CD4-positive, alpha-beta T cell (primary cell): ENCODE measurements around the gene NCKIPSD. TPM values are rescaled to one million over a fixed set of nuclear protein-coding genes. Genes with fewer than 3 reads are reported as not detected.

Source experiments
- ATAC-seq: fragments of 200-7000 bp; cut with Tn5 transposase; one replicate; pipeline ENCODE4 v1.10.0; 2022; ENCODE audit warnings: mild to moderate bottlenecking; ENCODE audit not compliant: poor library complexity
- CTCF ChIA-PET: fragments of 350-600 bp; sonication (Branson Sonifier 250); formaldehyde crosslinking; loops from one replicate; lab custom pipeline; 2021; ENCODE audit warnings: antibody characterized with exemption, inconsistent platforms; lab: Charles Lee
- POLR2A ChIA-PET: fragments of 350-600 bp; sonication (Branson Sonifier 250); formaldehyde crosslinking; loops from one replicate; lab custom pipeline; 2021; ENCODE audit warnings: antibody characterized with exemption, inconsistent platforms; lab: Charles Lee
- DNase-seq, 14 experiments: peaks; one replicate each; pipeline ENCODE4 v3.0.0-alpha.2; 2013 to 2020; ENCODE audit warnings: mixed read lengths in 2 of 14
- H3K27ac ChIP-seq, 2 donors: one replicate each; pipeline versions ENCODE4 v1.5.1 to v1.7.0; 2013; ENCODE audit warnings: low read length in 2 of 2, low read depth in 1 of 2, mild to moderate bottlenecking in 1 of 2
- H3K27me3 ChIP-seq, 2 experiments: 1 replicate in 1 of 2; 2 replicates in 1 of 2; pipeline versions ENCODE4 v1.6.1 to v1.7.0; 2013; ENCODE audit warnings: low read length in 2 of 2, control low read depth in 1 of 2, mild to moderate bottlenecking in 1 of 2, moderate library complexity in 1 of 2; ENCODE audit not compliant: insufficient read depth in 2 of 2, control insufficient read depth in 1 of 2
- H3K36me3 ChIP-seq: one replicate; pipeline ENCODE4 v1.6.1; 2013; ENCODE audit warnings: low read length, control low read depth; ENCODE audit not compliant: insufficient read depth
- H3K4me1 ChIP-seq: one replicate; pipeline ENCODE4 v1.6.1; 2013; ENCODE audit warnings: low read length, control low read depth; ENCODE audit not compliant: insufficient read depth
- H3K4me3 ChIP-seq: one replicate; pipeline ENCODE4 v1.5.1; 2013; ENCODE audit warnings: mild to moderate bottlenecking, low read length, moderate library complexity
- H3K9me3 ChIP-seq, 2 experiments: 1 replicate in 1 of 2; 2 replicates in 1 of 2; pipeline versions ENCODE4 v1.6.1 to v1.7.0; 2013; ENCODE audit warnings: low read length in 2 of 2, mild to moderate bottlenecking in 2 of 2, control low read depth in 1 of 2, moderate library complexity in 1 of 2; ENCODE audit not compliant: control insufficient read depth in 1 of 2, insufficient read depth in 1 of 2
- H3K27ac Mint-ChIP-seq: one replicate; pipeline ENCODE4 v1.8.0; 2020; ENCODE audit warnings: mixed read lengths
- H3K27me3 Mint-ChIP-seq: one replicate; pipeline ENCODE4 v1.8.0; 2021; ENCODE audit warnings: mixed read lengths
- H3K36me3 Mint-ChIP-seq: one replicate; pipeline ENCODE4 v1.8.0; 2021; ENCODE audit warnings: low read depth, mixed read lengths
- H3K4me1 Mint-ChIP-seq: one replicate; pipeline ENCODE4 v1.8.0; 2021; ENCODE audit warnings: low read depth, mixed read lengths
- H3K4me3 Mint-ChIP-seq: one replicate; pipeline ENCODE4 v1.8.0; 2020; ENCODE audit warnings: mild to moderate bottlenecking, mixed read lengths
- H3K9me3 Mint-ChIP-seq: one replicate; pipeline ENCODE4 v1.8.0; 2020; ENCODE audit warnings: mixed read lengths
- CTCF ChIP-seq: fragments of 200-600 bp; IDR thresholded peaks from one replicate; pipeline ENCODE4 v1.8.0; 2022; ENCODE audit warnings: antibody characterized with exemption, mild to moderate bottlenecking
- intact Hi-C, 2 experiments: fragments of 100-400 bp; cut with DNase I in 1 of 2; cut with micrococcal nuclease in 1 of 2; formaldehyde crosslinking; loops; one replicate each; pipeline versions ENCODE4 v1.15.1 to v1.9.0; 2023 to 2025; cut with DNase I, micrococcal nuclease
- total RNA-seq, 174 experiments: library from RNA in 2 of 174; stranded (reverse) in 2 of 174; gene quantifications; one replicate each; pipeline ENCODE4 v1.2.3 and lab custom pipeline; 2021 to 2026

Gene NCKIPSD
- total RNA-seq, 2 experiments from 2014 or later, result 9.7 to 10.8 TPM

- DNase-seq (no peak), ATAC-seq (no peak)
- no peak for TF ChIP-seq CTCF
- Histone ChIP-seq H3K9me3 (no peaks in the 10 kb centered on the region), H3K27ac (no peak overlapping the region), H3K4me1 (peaks cover 32% of the 10 kb centered on the region), H3K4me3 (no peak overlapping the region), H3K27me3 (no peaks in the 10 kb centered on the region), H3K36me3 (peaks cover 12% of the 10 kb centered on the region)
- Mint-ChIP-seq H3K4me1 (peaks cover 19% of the 10 kb centered on the region), H3K36me3 (peaks cover 10% of the 10 kb centered on the region), H3K4me3 (peak overlapping the region; percentile 88), H3K27me3 (no peaks in the 10 kb centered on the region), H3K9me3 (no peaks in the 10 kb centered on the region), H3K27ac (no peak overlapping the region)
- ChIA-PET CTCF (interaction anchor here (1.2 to 2.1 kb wide), 4 partner anchors 23 to 76 kb away, joined by 3 to 10 read pairs (median 6); partner anchors contain the start of genes NCKIPSD and UQCRC1), POLR2A (no interaction called here)
- intact Hi-C loops, result loop anchor here in 1 of 2 experiments (2.0 kb wide), 1 partner anchor 51 kb away; the partner anchor contains the start of gene NCKIPSD
Measured at GRCh38 chr3:48633743-48634142, 52.0 kb downstream of the NCKIPSD start.

DNA sequence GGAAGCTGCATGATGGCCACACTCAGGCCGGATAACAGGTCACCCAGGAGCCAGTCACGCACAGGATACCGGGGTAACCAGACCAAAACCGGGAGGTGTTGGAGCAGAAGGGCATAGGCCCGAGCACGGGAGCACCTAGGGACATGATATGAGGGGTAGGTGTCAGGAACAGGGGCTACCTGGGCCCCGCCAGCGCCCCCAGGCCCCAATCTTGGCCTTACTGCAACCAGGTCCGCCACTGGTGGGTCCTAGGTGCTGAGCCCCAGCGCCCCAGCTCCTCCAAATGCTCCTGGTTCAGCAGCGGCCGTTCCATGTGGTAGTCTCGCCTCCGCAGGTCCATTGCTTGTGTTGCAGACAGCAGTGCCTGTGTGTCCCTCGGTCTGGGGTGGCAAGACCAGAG, 52.5 kb downstream of the NCKIPSD start:
- Mint-ChIP-seq H3K27ac (no peak overlapping the region), H3K4me3 (peak overlapping the region; percentile 88), H3K36me3 (peaks cover 11% of the 10 kb centered on the region), H3K9me3 (no peaks in the 10 kb centered on the region), H3K4me1 (peaks cover 19% of the 10 kb centered on the region), H3K27me3 (no peaks in the 10 kb centered on the region)
- Histone ChIP-seq H3K4me1 (peaks cover 32% of the 10 kb centered on the region), H3K9me3 (no peaks in the 10 kb centered on the region), H3K4me3 (no peak overlapping the region), H3K27me3 (no peaks in the 10 kb centered on the region), H3K27ac (no peak overlapping the region), H3K36me3 (peaks cover 15% of the 10 kb centered on the region)
- ATAC-seq (no peak), DNase-seq (no peak)
- ChIA-PET POLR2A (no interaction called here), CTCF (interaction anchor here (1.2 to 1.8 kb wide), 3 partner anchors 23 to 75 kb away, joined by 3 to 6 read pairs (median 5); partner anchors contain the start of gene NCKIPSD)
- intact Hi-C loops, result no loop called here
- TF ChIP-seq CTCF, result no peak

DNA sequence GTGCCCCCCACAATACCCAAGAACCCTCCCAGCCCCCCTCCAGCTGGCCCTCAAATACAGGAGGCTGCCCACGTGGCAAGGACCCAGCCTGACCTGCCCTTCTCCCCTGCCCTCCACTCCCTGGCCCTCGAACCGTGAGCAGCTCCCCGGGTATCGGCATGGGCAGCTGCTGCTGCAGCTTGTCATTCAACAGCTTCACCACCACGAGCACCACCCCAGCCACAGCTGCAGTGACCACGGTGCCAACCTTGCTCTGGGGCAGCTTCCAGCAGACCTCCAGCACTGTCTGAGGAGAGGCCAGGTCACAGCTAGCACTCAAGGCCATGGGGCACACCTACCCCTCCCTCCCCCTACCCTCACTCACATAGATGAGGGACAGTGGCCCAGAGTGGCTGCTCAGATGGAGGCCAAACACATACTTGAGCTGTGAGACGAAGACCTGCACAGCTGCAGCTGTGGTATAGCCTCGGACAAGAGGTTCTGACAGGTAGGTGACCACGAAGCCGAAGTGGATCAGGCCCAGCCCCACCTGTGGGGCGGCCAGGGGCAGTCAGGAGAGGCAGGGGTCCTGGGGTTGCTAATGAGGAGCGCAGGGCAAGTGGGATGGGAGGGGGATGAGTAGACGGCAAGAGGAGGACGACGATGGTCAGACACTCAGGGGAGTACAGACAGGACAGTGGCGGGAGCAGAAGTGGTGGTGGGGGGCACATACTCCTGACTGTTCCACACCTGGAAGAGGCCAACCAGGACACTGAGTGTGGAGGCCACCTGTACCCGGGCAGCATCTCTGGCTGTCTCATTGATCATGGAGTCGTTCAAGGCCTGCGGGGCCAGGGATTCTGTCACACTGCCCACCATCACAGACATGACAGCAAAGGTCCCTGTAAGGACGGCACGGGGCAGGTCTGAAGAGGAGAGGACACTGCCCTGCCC, 53.9 kb downstream of the NCKIPSD start:
- Histone ChIP-seq H3K27ac (no peak overlapping the region), H3K4me1 (peaks cover 32% of the 10 kb centered on the region), H3K9me3 (no peaks in the 10 kb centered on the region), H3K4me3 (no peak overlapping the region), H3K36me3 (peaks cover 24% of the 10 kb centered on the region), H3K27me3 (no peaks in the 10 kb centered on the region)
- ChIA-PET POLR2A (no interaction called here), CTCF (no interaction called here)
- Mint-ChIP-seq H3K27me3 (no peaks in the 10 kb centered on the region), H3K4me3 (peak overlapping the region; percentile 13), H3K36me3 (peaks cover 26% of the 10 kb centered on the region), H3K4me1 (peaks cover 12% of the 10 kb centered on the region), H3K9me3 (no peaks in the 10 kb centered on the region), H3K27ac (no peak overlapping the region)
- intact Hi-C loops, result no loop called here
- TF ChIP-seq CTCF, result no peak
- no peak for ATAC-seq
- no peak for DNase-seq
